Right lobe of liver (tissue), 6 donors: Measurements from ENCODE around the gene UVSSA. TPM values are rescaled to one million over a fixed set of nuclear protein-coding genes. Genes with fewer than 3 reads are reported as not detected.
A peak's percentile ranks its signal among the peaks of the same experiment; 100 is the strongest.

Experiments used
- ATAC-seq, 4 donors: fragments of 200-7000 bp; cut with Tn5 transposase; one replicate each; pipeline ENCODE4 v1.9.1; 2020; ENCODE audit warnings: mild to moderate bottlenecking in 4 of 4, moderate library complexity in 4 of 4
- DNase-seq, 3 donors: peaks; one replicate each; pipeline ENCODE4 v3.0.0-alpha.2; 2020
- H3K27ac ChIP-seq, 3 donors: fragments of 200-600 bp; one replicate each; pipeline ENCODE4 v1.8.0; 2022
- H3K27me3 ChIP-seq, 2 donors: fragments of 200-600 bp; one replicate each; pipeline ENCODE4 v1.8.0; 2022
- H3K36me3 ChIP-seq, 4 donors: fragments of 200-600 bp; sonication (generic) in 1 of 4; one replicate each; pipeline versions ENCODE4 v1.5.1 to v1.8.0; 2017 to 2022; ENCODE audit warnings: control low read depth in 1 of 4
- H3K4me1 ChIP-seq, 4 donors: fragments of 200-600 bp; sonication (generic) in 1 of 4; one replicate each; pipeline versions ENCODE4 v1.5.1 to v1.8.0; 2017 to 2022; ENCODE audit warnings: control low read depth in 1 of 4
- H3K4me3 ChIP-seq, 3 donors: fragments of 200-600 bp; one replicate each; pipeline ENCODE4 v1.8.0; 2022
- H3K9me3 ChIP-seq, 4 donors: fragments of 200-600 bp; sonication (generic) in 1 of 4; one replicate each; pipeline versions ENCODE4 v1.5.1 to v1.8.0; 2017 to 2022; ENCODE audit warnings: control low read depth in 1 of 4
- POLR2A ChIP-seq: fragments of 450-650 bp; IDR thresholded peaks from one replicate; pipeline ENCODE4 v1.6.1; 2017; ENCODE audit warnings: antibody characterized with exemption, mild to moderate bottlenecking
- WGBS: methylation state at CpG from one replicate; pipeline ENCODE4 v1.1.6; 2018; ENCODE audit warnings: low coverage, low lambda C conversion rate; ENCODE audit not compliant: insufficient coverage; ENCODE audit errors: missing lambda C conversion rate; 5-methylcytosine and 5-hydroxymethylcytosine counted together
- intact Hi-C, 2 donors: fragments of 100-400 bp; cut with DNase I; formaldehyde crosslinking; loops; one replicate each; pipeline versions ENCODE4 v1.11.2 to v1.14.1; 2022
- total RNA-seq, 6 experiments: library from RNA; depleted of rRNA in 2 of 6; stranded (reverse); fragments of >200 nt in 2 of 6; fragmentation: NEBNext Ultra II Directional in 3 of 6; extraction: Animal tissue kit (Norgen Biotek cat#: 25700) in 3 of 6; gene quantifications; one replicate each; pipeline versions ENCODE4 v1.1.0 to v1.2.4, GENCODE V29; 2016 to 2023
- TF ChIP-seq, protein P1 (sequence below), 4 donors: fragments of 200-600 bp in 3 of 4; fragments of 450-650 bp in 1 of 4; IDR thresholded peaks; one replicate each; pipeline versions ENCODE4 v1.5.1 to v1.8.0; 2016 to 2022; ENCODE audit warnings: antibody characterized with exemption in 4 of 4, mild to moderate bottlenecking in 2 of 4
- donor health status: DM: no; HTN: yes; CAD: no.
- donor health status: DM: no; HTN: no; CAD: no.
- donor health status: DM: no; HTN: no; CAD: no.
- donor health status: DM: no; HTN: yes; CAD: no.
- donor health status: DM: no; HTN: yes; CAD: no.

UVSSA gene
- total RNA-seq, 6 experiments from 2014 or later, result 9.1 to 14.5 (median 11.3) TPM

DNA sequence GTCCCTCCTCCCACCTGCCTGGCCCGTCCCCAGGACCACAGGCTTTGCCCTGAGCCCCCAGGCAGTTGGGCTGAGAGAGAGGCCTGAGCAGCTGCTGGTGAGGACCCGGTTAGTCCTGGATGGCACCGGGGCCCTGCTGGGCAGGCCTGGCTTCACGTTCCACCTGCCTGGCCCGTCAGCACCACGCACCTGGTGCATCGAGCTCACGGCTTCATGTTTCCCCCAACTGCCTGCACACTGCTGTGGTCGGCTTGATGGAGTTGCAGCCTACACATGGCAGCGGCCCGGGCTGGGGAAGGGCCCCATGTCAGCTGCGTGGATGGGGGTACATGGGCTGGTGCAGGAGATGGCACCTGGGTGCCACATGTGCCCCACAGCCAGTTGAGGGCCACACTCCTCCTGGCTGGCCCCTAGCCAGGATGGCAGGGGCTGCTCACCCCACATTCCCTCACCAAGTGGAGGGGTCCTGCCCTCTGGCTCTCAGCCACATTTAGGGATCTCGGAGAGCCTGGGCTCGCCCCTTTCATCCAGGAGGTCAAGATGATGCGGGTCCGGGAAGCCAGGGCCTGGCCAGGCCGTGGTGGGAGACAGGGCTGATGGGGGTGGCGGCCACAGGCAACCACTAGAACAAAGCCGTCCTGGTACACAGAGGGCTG, 30.7 kb downstream of the UVSSA start:
- H3K36me3 ChIP-seq, result peaks cover 0 to 10% (median 0%) of the 10 kb centered on the region in 4 donors

DNA sequence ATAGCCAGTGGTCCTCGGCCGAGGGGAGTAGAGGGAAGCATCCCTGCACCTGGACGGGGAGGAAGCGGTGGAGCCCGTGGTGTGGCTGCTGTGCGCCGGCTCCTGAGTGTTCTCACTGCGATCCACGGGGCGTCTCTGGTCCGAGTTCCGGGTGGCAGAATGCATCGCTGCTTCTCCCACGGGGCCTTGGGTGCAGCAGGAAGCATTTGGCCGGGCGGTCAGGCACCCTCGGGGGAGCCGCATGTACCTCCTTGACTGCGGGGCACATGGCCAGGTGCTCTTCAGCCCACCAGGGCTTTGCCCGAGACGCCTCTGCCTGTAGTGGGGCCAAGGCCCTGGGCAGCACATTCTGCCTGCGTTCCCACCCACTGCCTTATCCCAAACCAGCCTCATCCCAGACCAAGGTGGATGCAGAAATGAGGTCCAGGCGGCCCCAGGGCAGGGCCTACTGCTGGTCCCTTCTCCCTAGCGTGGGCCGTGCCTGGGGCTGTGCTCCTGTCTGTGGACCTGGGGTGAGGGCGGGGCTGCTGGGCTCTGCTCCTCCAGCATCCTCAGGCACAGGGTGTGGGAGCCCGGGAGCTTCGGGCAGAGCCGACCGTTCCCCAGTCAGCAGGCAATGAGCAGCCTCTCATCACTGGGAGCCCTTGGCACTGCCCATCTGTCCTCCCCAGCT, 31.7 kb downstream of the UVSSA start:
- no peak for ATAC-seq
- 89% methylated on average over 15 of the region's 30 CpGs for WGBS
- Histone ChIP-seq H3K4me1 (no peaks in the 10 kb centered on the region), H3K9me3 (no peaks in the 10 kb centered on the region), H3K36me3 (peaks cover 0 to 12% (median 0%) of the 10 kb centered on the region in 4 donors), H3K27ac (no peak overlapping the region), H3K4me3 (no peak overlapping the region), H3K27me3 (no peaks in the 10 kb centered on the region)
- intact Hi-C loops, result no loop called here
- peak in 2 of 3 donors; percentile 15 to 51 for DNase-seq
- no peak for TF ChIP-seq POLR2A
- TF ChIP-seq, protein P1, sequence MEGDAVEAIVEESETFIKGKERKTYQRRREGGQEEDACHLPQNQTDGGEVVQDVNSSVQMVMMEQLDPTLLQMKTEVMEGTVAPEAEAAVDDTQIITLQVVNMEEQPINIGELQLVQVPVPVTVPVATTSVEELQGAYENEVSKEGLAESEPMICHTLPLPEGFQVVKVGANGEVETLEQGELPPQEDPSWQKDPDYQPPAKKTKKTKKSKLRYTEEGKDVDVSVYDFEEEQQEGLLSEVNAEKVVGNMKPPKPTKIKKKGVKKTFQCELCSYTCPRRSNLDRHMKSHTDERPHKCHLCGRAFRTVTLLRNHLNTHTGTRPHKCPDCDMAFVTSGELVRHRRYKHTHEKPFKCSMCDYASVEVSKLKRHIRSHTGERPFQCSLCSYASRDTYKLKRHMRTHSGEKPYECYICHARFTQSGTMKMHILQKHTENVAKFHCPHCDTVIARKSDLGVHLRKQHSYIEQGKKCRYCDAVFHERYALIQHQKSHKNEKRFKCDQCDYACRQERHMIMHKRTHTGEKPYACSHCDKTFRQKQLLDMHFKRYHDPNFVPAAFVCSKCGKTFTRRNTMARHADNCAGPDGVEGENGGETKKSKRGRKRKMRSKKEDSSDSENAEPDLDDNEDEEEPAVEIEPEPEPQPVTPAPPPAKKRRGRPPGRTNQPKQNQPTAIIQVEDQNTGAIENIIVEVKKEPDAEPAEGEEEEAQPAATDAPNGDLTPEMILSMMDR (IDR thresholded peaks at IDR 0.05), result no peak

More for the DNA sequence above, 30.7 kb downstream of the UVSSA start:
- Histone ChIP-seq H3K4me1 (no peaks in the 10 kb centered on the region), H3K27me3 (no peaks in the 10 kb centered on the region), H3K4me3 (no peak overlapping the region), H3K27ac (no peak overlapping the region), H3K9me3 (no peaks in the 10 kb centered on the region)
- WGBS, result no CpG with 5 or more reads among the region's 19 CpGs
- intact Hi-C loops, result no loop called here
- no peak for TF ChIP-seq POLR2A
- ATAC-seq (no peak), DNase-seq (peak in 2 of 3 donors; percentile 13 to 42)

DNA sequence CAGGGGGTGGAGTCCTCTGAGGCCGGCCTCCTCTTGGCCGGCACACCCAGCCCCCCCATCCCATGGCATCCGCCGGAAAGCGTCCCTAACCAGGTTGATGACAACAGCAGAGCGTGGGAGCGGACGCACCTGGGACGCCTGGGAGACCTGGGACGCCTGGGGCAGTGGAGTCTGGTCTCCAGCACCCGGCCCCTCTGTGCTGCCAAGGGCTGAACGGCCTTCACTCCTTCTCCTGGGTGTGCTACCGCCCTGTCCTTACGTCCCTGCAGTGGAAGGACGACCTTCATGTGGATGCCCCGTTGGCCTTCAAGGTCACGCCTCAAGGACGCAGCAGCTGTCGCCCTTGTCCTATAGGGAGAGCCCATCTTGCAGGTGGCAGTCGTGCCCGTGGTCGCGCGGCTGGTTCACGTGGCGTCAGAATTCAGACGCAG, 32.4 kb downstream of the UVSSA start:
- no peak for ATAC-seq
- WGBS, result 98% methylated on average over 8 of the region's 27 CpGs
- Histone ChIP-seq H3K27ac (no peak overlapping the region), H3K4me1 (no peaks in the 10 kb centered on the region), H3K9me3 (no peaks in the 10 kb centered on the region), H3K4me3 (no peak overlapping the region), H3K27me3 (no peaks in the 10 kb centered on the region), H3K36me3 (peaks cover 0 to 19% (median 0%) of the 10 kb centered on the region in 4 donors)
- peak in 2 of 3 donors; percentile 17 to 44 for DNase-seq
- intact Hi-C loops, result no loop called here
- TF ChIP-seq, protein P1 (IDR thresholded peaks at IDR 0.05), result no peak
- no peak for TF ChIP-seq POLR2A

DNA sequence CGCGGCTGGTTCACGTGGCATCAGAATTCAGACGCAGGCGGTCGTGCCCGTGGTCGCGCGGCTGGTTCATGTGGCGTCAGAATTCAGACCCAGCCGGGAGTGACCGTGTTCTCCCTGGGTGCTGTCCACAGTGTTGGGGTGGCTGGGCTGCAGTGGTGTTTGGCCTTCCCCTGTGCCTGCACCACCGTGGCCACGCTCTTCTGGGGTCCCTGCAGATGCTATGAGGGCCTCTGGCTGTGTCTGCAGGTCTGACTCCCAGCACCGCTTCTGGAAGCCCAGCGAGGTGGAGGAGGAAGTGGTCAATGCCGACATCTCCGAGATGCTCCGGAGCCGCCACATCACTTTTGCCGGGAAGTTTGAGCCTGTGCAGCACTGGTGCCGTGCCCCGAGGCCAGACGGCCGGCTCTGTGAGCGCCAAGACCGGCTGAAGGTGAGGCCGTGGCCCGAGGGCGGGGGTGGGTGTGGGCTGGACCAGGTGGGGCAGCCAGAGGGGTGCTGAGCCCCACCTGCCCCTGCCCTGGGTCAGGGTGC, 32.9 kb downstream of the UVSSA start:
- no peak for TF ChIP-seq POLR2A
- TF ChIP-seq, protein P1 (IDR thresholded peaks at IDR 0.05), result no peak
- ATAC-seq (no peak), DNase-seq (peak in 2 of 3 donors; percentile 4 to 44)
- H3K27ac ChIP-seq, result no peak overlapping the region
- H3K4me3 ChIP-seq, result no peak overlapping the region
- no peaks in the 10 kb centered on the region for H3K4me1 ChIP-seq
- WGBS, result 92% methylated on average over 10 of the region's 31 CpGs
- H3K27me3 ChIP-seq, result no peaks in the 10 kb centered on the region
- no peaks in the 10 kb centered on the region for H3K9me3 ChIP-seq
- peaks cover 0 to 14% (median 0%) of the 10 kb centered on the region in 4 donors for H3K36me3 ChIP-seq
- intact Hi-C loops, result no loop called here
